Stimulated activated CD8-positive, alpha-beta memory T cell treated with anti-CD3 and anti-CD28 coated beads, Interleukin-15, amount 100 ng/mL, for 1 hour (primary cell): ENCODE measurements around the gene NXN.
A peak's percentile ranks its signal among the peaks of the same experiment; 100 is the strongest.
"Not testable (repeated sequence)": the region's sequence is repeated elsewhere in the genome, so short reads cannot be mapped to it uniquely, and the experiment has no call there.

Source experiments
- DNase-seq: peaks from one replicate; pipeline ENCODE4 v3.0.0-alpha.2; 2020; ENCODE audit warnings: low read depth

The NXN gene

DNA sequence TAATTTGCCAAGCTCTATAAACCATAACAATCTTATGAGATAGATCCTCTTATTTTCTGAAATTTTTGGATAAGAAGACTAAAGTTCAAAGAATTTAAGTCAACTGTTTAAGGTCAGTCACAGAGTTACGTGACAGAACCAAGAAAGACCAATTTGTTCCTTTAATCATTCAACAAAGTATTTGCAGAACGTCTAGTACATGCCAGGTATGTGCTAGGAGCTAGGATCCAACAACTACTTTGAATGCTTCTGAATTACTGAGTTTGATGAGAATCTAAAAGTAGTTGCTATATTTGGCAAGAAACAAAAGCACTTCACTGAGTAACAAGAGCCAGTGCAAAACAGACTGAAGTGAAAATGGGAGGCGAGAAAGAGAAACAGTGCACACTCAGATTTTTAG is 212.5 kb downstream of the NXN start:
- DNase-seq = no peak

DNA sequence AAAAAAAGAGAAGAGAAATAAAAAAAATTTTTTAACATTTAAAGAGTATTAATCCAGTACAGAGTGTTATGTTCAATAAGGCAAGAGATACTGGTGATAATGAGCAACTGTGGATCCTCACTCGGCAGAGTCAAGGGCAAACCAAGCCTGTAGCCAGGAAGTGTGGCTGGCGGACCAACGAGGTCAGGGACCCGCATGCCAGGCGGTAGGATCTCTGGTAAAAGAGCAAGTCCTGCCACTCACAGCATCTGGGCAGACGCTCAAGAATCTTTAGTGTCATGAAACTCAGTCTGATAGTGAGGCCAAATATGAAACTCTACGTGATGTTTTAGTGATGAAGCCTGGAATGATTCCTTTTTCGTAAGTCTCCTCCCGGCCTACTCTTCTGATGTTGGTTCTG is 219.2 kb downstream of the NXN start:
- DNase-seq = no peak

DNA sequence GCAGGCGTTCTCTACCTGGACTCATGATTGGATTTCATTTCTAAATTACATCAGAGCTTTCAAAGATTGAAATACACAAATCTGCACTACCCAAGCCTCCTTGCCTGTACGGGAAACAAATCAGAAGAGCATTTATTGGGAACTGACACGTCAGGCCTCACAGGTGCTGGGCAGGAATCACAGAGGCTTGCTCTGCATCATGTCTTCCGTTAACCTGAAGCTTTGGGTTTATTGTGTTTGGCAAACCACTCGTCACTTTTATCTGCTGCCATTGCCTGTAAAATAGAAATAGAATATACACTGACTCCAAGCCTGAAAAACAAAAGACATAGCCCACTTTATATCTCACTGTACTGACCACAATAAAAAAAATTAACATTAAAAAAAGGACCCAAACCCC is 219.6 kb downstream of the NXN start:
- DNase-seq = no peak

DNA sequence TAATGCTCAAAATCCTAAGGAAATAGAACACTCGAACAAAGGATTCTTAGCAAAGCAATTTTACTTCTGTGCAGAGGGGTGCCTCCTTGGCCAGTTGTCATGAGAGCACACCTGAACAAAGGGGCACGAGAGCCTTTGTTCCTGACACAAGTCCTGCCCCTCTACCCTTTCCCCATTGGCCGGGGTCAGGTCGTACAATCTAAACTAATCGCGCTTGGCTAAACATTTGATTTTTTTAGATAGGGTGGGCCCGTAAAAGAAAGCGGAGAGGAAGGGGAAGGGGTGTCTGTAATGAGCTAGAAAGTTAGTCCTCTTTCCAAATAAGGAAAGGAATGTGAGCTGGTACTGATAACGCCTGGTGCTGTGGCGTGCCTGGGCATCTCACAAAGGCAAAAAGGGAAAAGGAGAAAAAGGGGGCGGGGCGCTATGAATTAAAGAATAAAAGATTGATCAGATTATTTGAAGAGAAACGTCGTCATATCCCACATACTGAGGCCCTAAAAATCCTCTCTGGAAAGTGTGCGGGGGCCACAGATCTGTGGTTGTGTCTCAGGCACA is 223.5 kb downstream of the NXN start:
- DNase-seq = not testable (repeated sequence)

DNA sequence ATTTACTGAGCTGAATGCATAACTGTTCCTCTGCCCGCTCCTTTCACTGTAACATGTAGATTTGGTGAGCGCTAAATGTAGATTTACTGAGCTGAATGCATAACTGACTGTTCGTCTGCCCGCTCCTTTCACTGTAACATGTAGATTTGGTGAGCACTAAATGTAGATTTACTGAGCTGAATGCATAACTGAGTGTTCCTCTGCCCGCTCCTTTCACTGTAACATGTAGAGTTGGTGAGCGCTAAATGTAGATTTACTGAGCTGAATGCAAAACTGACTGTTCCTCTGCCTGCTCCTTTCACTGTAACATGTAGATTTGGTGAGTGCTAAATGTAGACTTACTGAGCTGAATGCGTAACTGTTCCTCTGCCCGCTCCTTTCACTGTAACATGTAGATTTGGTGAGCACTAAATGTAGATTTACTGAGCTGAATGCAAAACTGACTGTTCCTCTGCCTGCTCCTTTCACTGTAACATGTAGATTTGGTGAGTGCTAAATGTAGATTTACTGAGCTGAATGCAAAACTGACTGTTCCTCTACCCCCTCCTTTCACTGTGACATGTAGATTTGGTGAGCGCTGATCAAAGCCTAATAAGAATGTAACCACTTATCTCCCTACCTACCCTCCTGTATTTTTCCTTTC is 224.1 kb downstream of the NXN start:
- not testable (repeated sequence) for DNase-seq

DNA sequence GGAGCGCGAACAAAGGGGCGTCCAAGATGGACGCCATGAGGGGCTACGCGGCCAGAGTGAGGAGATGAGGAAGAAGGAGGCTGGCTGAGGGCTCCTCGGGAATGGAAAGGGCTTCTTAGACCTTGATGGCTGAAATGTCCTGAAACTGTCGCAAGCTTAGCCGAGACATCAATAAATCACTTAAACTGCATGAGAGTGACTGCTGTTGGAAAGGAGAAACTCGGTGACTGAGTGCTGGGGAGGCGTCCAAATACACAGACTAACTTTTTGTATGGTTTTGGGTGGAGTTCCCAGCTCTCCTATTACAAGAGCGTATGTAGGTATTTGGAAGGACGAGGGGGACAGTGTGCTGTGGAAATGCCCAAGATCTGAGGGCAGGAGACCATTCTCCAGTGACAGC is 226.2 kb downstream of the NXN start:
- DNase-seq = no peak

DNA sequence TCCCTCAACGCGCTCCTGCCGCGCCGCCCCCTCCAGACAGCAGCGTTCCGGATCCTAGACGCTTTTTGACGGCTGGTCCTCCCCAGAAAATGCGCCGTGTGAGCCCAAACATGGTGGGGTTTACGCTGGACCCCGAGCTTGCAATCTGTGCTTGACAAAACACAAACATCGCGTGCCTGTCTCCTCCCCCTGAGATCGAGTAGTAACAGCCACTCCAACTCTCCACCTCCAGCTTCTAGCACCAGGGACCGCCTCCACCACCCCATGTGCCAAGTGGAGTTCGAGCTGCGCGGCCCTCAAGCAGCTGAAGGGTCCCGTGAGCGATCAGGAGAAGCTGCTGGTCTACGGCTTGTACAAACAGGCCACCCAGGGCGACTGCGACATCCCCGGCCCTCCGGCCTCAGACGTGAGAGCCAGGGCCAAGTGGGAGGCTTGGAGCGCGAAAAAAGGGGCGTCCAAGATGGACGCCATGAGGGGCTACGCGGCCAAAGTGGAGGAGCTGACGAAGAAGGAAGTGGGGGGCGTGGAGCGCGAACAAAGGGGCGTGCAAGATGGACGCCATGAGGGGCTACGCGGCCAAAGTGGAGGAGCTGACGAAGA is 226.9 kb downstream of the NXN start:
- no peak for DNase-seq

DNA sequence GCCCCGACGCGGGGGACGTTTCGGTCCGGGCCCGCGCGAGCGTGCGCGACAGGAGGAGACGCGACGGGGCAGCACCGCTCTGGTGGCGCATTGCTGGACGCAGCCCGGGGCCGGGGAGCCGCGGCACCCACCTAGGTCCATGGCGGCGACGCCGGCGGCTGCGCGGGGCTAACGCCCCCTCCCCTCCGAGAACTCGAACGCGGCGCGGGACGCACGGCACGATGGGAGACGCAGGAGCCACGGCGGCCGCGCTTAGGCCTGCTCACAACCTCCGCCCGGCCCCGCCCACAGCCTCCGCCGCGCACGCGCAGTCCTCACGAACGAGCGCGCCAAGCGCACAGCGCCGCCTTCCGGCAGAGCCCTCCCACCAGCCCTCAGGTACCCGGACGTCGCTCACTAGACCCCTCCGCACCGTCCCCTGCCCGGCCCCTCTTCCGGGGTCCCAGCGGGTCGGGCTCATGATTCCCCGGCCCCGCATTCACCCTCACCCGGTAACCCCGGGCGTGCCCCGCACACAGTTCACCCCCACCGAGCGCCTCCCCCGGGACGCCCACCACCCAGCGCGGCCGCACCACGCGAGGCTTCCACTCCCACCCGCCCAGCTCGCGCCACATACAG is 227.5 kb downstream of the NXN start, which contains the start of gene GEMIN4:
TSS of gene GEMIN4 (minus strand) at position 263 of the 618 bp plus-strand sequence. CDS start at position 141, 122 bp downstream.
- peak; percentile 97 for DNase-seq

DNA sequence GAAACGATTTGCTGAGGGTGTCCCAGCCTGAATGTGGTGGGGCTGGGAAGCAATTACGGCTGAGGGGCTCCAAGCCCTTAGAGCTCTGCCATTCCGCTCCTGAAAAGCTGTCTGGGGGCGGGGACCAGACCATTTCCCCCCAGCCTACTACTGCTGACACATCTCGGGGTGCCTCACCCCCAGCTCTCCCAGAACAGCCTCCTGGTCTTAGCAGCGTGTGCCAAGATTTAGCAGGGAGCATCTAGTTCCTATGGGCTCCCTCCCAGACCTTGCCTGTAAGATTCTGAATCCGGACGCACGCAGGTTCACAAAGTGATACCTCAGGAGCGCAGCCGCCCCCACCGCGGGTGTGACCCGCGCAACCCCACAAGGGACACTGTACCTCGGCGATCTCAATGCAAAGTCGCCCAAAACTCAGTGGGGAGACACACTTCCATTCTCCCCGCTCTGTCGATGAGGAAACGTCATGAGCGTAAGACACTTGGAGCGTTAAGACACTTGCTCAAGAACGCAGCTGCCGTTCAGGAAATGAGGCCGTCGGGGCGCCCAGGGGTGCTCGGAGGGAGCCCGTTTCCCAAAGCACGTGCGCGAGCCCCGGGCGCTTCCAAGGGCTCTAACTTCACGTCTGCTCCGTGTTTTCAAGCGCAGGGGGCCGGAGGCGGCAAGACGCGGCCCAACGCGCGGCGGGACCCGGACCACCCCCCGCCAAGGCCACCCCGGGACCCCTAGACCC is 228.1 kb downstream of the NXN start:
- no peak for DNase-seq

DNA sequence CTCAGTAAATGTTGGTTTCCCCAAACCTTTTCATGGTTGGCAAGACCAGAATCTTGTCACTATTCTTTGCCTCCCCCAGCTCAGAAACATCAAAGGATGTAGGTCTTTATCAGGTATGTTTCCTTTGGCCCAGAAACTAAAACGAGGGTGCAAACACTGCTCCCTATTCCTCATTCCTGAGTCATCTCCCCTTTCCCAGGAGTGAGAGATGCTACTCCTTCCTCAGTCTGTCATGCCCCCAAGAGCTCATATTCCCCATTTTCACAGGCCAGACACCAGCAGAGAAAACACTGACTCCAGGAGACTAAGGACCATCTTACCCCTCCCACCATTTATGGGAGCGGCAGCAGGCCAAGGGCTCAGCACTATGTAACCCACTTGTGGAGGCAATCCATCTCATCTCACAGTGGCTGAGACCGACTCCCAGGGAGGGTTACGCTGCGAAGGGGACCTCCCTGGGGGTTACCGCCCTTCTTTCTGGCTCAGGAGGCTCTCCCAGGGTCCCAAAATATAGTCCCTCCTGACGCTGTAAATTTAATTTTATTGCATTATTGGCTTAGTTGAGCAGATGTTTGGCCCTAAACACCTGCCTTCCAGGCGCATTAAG is 229.0 kb downstream of the NXN start:
- no peak for DNase-seq

DNA sequence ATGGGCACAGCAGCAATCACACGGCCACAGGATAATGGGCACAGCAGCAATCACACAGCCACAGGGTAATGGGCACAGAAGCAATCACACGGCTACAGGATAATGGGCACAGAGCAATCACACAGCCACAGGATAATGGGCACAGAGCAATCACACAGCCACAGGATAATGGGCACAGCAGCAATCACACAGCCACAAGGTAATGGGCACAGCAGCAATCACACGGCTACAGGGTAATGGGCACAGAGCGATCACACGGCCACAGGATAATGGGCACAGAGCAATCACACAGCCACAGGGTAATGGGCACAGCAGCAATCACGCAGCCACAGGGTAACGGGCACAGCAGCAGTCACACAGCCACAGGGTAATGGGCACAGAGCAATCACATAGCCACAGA is 230.2 kb downstream of the NXN start:
- DNase-seq = not testable (repeated sequence)
